Liver (tissue), 3 donors: ENCODE data around the gene HBG2.

Experiments
- EGR1 ChIP-seq, 2 donors: IDR thresholded peaks; 2 replicates each; pipeline ENCODE4 v1.6.1; 2016 to 2018; ENCODE audit warnings: antibody characterized with exemption in 2 of 2, low read depth in 2 of 2
- RAD21 ChIP-seq, 2 donors: IDR thresholded peaks; 2 replicates each; pipeline ENCODE4 v1.6.1; 2016; ENCODE audit warnings: antibody characterized with exemption in 2 of 2, mild to moderate bottlenecking in 2 of 2
- TF ChIP-seq, protein P1 (sequence below): fragments of 150-350 bp; IDR thresholded peaks from 2 replicates; pipeline ENCODE4 v1.5.1; 2017; ENCODE audit warnings: improper control_type of control experiment, low read depth, low read length; ENCODE audit not compliant: missing input control
- donor health status: healthy.
- donor health status: healthy.

DNA sequence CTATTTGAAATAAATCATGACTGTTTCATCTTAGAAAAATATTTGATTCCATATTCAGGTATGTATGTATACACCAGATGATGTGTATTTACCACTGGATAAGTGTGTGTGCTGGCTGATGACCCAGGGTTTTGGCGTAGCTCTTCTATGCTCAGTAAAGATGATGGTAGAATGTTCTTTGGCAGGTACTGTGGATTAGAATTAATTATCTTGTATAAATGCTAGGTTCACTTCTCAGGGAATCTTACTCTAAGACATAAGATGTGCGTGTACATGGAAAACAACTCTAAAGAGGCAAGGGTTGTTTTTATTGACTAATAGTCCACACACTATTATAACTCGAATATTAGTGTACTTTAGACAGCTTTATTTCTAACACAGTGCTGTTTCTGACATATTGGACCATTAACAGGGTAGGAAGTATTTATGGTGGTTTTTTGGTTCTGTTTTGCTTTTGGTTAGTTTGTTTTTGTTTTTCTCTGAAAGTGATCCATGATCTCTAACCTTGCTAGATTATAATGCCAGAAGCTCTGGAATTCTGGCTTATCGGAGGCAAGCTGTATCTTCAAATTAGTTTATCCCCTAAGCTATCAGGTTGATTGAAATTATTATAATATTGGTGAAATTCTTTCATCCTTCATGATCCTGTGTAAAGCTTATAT lies 3.9 kb downstream of the HBG2 start:
- TF ChIP-seq RAD21 (IDR thresholded peaks at IDR 0.05) (no peak), EGR1 (IDR thresholded peaks at IDR 0.05; ENCODE audit: low read depth in 2 of 2) (no peak)
- TF ChIP-seq, protein P1, sequence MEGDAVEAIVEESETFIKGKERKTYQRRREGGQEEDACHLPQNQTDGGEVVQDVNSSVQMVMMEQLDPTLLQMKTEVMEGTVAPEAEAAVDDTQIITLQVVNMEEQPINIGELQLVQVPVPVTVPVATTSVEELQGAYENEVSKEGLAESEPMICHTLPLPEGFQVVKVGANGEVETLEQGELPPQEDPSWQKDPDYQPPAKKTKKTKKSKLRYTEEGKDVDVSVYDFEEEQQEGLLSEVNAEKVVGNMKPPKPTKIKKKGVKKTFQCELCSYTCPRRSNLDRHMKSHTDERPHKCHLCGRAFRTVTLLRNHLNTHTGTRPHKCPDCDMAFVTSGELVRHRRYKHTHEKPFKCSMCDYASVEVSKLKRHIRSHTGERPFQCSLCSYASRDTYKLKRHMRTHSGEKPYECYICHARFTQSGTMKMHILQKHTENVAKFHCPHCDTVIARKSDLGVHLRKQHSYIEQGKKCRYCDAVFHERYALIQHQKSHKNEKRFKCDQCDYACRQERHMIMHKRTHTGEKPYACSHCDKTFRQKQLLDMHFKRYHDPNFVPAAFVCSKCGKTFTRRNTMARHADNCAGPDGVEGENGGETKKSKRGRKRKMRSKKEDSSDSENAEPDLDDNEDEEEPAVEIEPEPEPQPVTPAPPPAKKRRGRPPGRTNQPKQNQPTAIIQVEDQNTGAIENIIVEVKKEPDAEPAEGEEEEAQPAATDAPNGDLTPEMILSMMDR = no peak
